Neutrophil (primary cell): ENCODE results near the gene FBN1.

ENCODE experiments used
- H3K27ac ChIP-seq: fragments of 200-600 bp; sonication (generic); 2 replicates; pipeline ENCODE4 v1.5.1; 2016; ENCODE audit warnings: mild to moderate bottlenecking, moderate library complexity
- H3K27me3 ChIP-seq: fragments of 200-600 bp; sonication (generic); 2 replicates; pipeline ENCODE4 v1.6.0; 2016; ENCODE audit warnings: mild to moderate bottlenecking
- H3K36me3 ChIP-seq: fragments of 200-600 bp; sonication (generic); 2 replicates; pipeline ENCODE4 v1.5.1; 2017
- H3K4me1 ChIP-seq, 2 experiments: fragments of 200-600 bp in 1 of 2; sonication (generic) in 1 of 2; 1 replicate in 1 of 2; 2 replicates in 1 of 2; pipeline versions ENCODE4 v1.5.1 to v1.6.1; 2013 to 2016; ENCODE audit warnings: low read depth in 1 of 2, low read length in 1 of 2, mild to moderate bottlenecking in 1 of 2, moderate library complexity in 1 of 2; ENCODE audit not compliant: control insufficient read depth in 1 of 2, insufficient read depth in 1 of 2
- H3K4me3 ChIP-seq, 2 experiments: fragments of 200-600 bp in 1 of 2; sonication (generic) in 1 of 2; 1 replicate in 1 of 2; 2 replicates in 1 of 2; pipeline ENCODE4 v1.5.1; 2013 to 2016; ENCODE audit warnings: low read depth in 1 of 2, low read length in 1 of 2, mild to moderate bottlenecking in 1 of 2, moderate library complexity in 1 of 2
- H3K9me3 ChIP-seq: fragments of 200-600 bp; sonication (generic); 2 replicates; pipeline ENCODE4 v1.5.1; 2016
- CTCF ChIP-seq: fragments of 200-600 bp; sonication (generic); IDR thresholded peaks from 2 replicates; pipeline ENCODE4 v1.5.1; 2016; ENCODE audit warnings: antibody characterized with exemption

The FBN1 gene

DNA sequence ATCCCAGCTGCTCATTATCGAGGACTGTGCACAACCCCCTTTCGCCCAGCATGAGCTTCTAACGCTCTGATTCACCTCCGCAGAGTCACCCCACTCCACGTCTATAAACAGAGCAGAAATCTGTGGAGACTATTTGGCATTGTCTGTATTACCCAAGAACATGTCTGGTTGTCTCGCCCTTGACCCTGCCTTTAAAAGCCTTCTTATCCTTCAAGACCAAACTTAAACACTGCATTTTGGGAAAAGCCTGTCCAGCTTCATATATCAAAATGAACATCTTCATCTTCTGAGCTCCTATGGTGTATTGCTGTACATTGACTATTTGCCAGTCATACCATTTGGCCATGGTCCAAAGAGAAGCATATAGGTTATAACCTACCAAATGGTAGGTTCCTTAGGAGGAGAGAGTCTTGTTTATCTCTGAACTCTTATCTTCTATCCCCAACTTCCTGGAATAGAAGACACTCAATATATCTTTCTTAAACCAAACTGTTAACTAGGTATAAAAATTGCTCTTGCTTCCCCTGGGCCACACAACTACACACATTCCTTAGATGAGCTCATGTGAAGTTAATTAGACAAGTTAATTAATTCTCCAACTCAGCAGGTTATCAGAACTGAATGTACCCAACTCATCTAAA lies 90.1 kb downstream of the FBN1 start:
- Histone ChIP-seq H3K9me3 (no peaks in the 10 kb centered on the region), H3K36me3 (no peaks in the 10 kb centered on the region), H3K27ac (no peak overlapping the region), H3K4me1 (peaks cover 0 to 5% of the 10 kb centered on the region in 2 experiments), H3K27me3 (no peaks in the 10 kb centered on the region), H3K4me3 (no peak overlapping the region)
- TF ChIP-seq CTCF = no peak

- TF ChIP-seq CTCF = no peak
- Histone ChIP-seq H3K27me3 (no peaks in the 10 kb centered on the region), H3K4me3 (no peak overlapping the region), H3K36me3 (no peaks in the 10 kb centered on the region), H3K27ac (no peak overlapping the region), H3K9me3 (no peaks in the 10 kb centered on the region), H3K4me1 (peaks cover 0 to 8% of the 10 kb centered on the region in 2 experiments)
Observed at GRCh38 chr15:48554112-48554511, 91.4 kb downstream of the FBN1 start.

GRCh38 chr15:48553559-48553958 lies 92.0 kb downstream of the FBN1 start:
- H3K9me3 ChIP-seq = no peaks in the 10 kb centered on the region
- H3K4me3 ChIP-seq = no peak overlapping the region
- H3K36me3 ChIP-seq = no peaks in the 10 kb centered on the region
- TF ChIP-seq CTCF = no peak
- peaks cover 0 to 8% of the 10 kb centered on the region in 2 experiments for H3K4me1 ChIP-seq
- H3K27ac ChIP-seq = no peak overlapping the region
- H3K27me3 ChIP-seq = no peaks in the 10 kb centered on the region

DNA sequence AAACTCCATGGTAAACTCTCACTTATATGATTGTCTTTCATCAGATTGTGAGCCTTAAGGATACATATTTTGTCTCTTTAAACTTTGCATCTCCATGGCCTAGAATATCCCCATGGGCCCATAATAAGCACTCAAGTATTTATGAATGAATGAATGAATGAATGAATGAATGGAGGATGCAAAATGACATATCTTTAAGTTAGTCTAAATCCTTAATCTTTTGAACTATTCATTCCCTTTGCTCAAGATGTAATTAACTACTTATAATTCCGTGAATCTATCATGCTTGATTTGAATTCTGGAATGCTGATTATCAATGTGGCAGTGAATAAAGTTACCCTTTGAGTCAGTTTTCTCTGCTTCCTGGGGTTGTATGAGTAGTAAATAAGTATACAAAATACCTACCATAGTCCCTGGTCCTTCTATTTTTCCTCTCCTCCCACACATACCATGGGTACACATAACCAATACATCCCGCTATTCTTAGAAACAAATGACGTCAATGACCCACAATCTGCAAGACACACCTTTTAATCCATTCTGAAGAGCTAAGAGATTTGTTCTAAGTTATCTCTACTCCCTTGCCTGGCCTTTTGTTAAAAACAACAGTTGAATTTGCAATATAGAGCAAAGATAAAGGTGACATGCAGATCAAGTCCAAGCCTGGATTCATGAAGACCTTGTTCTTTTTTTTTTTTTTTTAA lies 94.5 kb downstream of the FBN1 start:
- Histone ChIP-seq H3K9me3 (no peaks in the 10 kb centered on the region), H3K4me1 (peaks cover 0 to 8% of the 10 kb centered on the region in 2 experiments), H3K4me3 (no peak overlapping the region), H3K27me3 (no peaks in the 10 kb centered on the region), H3K36me3 (no peaks in the 10 kb centered on the region), H3K27ac (no peak overlapping the region)
- TF ChIP-seq CTCF = no peak

DNA sequence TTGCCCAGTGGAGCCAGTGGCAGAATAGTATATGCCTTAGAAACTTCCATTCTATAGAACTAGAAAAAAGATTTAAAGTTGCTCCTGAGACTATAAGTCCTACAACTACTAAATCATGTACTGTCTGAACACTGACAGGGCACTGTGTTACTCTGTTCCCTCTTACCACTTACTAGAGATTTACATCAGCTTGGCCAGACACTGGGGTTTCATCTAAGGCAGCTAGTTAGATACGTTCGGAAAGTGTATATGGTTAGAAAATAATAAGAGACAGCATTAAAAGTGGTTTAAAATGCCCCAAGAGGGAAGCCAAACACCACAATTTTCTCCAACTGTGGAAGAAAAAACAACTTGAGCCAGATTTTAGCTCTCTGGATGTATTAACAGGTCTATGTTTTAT lies 97.1 kb downstream of the FBN1 start:
- no peaks in the 10 kb centered on the region for H3K9me3 ChIP-seq
- TF ChIP-seq CTCF = no peak
- no peak overlapping the region for H3K27ac ChIP-seq
- no peaks in the 10 kb centered on the region for H3K36me3 ChIP-seq
- no peaks in the 10 kb centered on the region for H3K27me3 ChIP-seq
- peaks cover 0 to 8% of the 10 kb centered on the region in 2 experiments for H3K4me1 ChIP-seq
- no peak overlapping the region for H3K4me3 ChIP-seq
